GM18526 (cell line): ENCODE measurements around the gene ADPGK.

ENCODE experiments used
- POLR2A ChIP-seq: IDR thresholded peaks from 3 replicates; pipeline ENCODE4 v1.6.1; 2011; ENCODE audit not compliant: insufficient read length; ENCODE audit errors: extremely low read depth

The ADPGK gene

DNA sequence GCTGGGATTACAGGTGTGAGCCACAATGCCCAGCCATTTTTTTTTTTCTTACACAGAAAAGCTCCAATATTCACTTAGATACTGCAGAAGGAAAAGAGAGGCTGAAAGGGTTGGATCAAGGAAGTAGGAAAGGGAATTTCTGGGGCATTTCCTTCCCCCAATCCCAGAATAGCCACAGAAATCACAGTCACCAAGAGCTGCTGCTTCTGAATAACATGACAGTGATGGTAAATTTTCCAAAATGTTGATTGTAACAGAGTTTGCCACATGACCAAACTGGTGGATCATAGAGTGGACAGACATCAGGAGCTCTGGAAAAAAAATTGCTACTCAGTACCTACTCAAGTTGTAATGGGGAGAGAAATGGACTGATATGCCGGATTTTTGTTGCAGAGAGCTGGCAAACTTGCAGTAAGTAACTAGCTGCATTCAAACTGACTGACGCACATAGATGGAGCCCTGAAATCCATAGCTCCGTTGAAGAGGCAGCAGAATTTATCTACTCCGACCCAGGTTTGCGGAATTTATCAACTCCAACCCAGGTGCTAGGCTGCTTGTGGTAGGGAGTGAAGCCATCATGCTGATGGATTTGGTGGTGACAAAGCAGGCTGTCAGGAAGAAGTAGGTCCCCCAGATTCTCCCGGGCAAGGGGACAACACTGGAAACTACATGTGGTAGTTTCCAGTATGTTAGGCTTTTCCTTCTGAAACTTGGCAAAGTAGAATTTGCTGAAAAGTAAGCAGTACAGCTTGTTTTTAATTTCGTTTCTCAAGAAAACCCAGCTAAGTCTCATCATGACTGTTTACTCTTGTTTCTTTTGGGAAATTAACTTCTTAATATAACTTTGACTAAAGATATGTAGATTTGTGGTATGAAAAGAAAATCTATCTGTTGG lies 10.5 kb upstream of the ADPGK start:
- no peak for TF ChIP-seq POLR2A

DNA sequence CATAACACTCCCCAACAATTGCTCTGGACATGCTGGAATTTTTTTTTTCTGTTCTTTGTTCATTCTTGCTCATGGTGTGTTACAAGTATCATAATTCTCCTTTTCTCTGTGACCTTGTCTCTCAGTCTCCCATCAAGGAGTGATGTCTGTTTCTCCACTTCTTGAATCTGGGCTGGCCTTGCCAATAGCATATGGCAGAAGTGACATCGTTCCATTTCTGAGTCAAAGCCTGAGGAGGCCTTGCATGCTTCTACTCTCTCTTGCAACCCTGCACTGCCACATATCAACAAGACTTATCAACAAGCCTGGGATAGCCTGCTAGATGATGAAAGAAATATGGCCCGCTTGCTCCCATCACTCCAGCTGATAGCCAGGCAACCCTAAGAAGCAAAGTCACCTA lies 8.9 kb upstream of the ADPGK start:
- TF ChIP-seq POLR2A, result no peak

DNA sequence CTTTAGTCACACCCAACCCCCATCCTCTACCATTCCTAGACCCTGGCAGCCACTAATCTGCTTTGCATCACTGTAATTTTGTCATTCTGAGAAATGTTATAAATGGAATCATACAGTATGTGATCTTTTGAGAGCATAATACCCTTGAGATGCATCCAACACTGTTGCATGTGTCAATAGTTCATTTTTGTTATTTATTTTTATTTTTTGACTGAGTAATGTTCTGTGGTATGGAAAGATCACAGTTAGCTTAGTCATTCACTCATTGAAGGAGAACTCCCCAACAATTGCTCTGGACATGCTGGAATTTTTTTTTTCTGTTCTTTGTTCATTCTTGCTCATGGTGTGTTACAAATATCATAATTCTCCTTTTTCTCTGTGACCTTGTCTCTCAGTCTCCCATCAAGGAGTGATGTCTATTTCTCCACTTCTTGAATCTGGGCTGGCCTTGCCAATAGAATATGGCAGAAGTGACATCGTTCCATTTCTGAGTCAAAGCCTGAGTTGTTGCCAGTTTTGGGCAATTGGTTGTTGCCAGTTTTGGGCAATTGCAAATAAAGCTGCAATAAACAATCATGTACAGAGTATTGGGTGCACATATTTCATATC lies 6.8 kb upstream of the ADPGK start:
- TF ChIP-seq POLR2A, result no peak

DNA sequence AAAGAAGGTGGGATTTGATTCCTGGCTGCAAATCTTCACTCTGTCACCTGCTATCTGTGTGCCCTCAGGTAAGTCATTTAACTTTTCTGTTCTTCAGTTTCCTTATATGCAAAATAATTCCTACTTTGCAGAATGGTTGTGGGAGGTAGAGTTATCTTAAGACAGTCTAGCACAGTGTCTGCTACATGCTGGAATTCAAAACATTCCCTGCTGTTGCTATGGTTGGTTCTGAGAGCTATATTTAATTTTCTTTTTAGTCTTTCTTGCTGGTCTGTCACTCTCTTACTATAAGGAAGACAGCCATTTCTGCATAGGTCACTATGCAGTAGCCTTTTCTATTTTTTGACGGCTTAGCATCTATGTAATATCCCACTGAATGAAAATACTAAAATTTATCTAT lies 4.0 kb upstream of the ADPGK start:
- TF ChIP-seq POLR2A, result no peak

DNA sequence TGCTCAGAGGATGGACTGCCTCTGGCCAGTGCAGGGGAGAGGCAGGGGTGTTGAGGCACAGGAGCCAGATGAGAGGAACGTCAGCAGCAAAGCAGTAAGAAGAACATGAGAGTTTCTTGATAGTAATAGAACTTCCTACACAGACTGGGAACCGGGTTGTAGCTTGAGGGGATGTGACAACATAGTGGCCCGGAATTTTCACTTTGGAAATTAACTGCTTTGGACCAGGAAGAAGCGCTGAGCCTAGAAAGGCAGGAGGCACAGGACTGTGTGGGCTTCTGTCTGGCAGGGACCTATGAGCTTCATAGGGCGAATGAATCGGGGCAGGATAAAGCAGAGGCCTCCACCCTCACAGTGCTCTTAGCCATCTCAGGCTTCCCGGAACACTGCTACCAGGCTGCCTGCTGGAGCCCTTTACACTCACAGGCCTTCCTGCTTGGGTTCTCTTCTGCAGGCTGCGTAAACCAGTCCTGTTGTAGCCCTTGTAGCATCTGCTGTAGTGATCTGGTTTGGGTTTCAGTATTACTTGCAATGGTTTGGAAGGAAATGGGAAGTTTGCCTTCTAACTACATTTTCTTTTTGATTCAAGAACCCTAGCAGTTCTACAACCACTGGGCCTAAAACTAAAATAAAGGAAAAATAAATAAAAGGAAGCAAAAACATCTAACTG lies 3.3 kb upstream of the ADPGK start:
- no peak for TF ChIP-seq POLR2A

DNA sequence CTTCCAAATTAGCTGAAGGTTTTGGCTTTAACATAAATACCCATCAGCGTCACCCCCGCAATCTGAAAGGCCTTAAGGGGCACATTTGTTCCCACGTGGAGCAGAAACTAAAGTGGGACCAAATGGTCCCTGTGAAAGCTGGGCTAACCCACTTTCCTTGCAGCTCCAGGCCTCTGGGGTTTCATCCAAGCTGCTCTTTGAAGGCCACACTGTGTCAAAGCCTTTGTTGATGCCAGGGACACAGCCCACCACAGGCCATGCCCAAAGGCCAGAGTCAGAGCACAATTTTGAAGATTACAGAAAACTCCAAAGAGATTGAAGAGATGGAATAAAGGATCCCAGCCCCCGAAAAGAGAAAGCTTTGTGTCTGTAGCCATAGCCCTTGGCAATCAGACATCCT lies 2.7 kb upstream of the ADPGK start:
- TF ChIP-seq POLR2A, result no peak

DNA sequence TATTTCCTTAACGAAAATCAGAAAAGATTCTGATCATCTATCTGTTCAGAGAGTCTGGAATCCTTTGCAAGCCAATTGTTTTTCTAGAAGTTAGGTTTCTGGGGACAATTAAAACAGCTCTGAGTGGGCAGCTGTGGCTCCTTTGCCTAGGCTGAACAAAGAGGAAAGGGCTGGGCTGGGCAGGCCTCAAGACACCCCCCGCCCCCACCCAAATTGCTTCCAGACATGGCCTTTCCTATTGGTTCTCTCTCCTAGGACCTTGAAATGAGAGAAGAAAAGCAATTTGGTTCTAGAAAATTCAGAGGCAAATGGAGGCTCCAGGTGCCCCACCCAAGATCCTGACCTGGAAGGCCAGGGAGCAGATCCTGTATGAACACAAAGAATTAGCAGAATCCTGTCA lies 2.3 kb upstream of the ADPGK start:
- TF ChIP-seq POLR2A, result no peak

DNA sequence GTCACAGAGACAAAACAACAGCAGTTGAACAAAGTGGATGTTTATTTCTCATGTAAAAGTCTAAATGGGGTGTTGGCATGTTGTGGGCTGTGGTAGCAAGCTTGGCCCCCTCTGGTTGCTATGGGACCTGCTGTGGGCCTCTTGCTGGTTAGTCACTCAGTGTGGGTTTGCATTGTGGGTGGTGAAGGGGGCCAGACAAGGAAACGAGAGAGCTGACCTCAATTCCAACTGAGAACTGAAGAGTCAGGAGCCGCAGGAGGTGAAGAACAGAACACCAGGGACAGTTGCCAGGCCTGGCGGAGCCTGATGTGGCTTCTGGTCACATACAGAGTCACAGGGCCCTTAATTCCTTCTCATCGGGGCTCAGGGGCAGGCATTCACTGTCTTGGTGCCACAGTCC lies 1.9 kb upstream of the ADPGK start:
- no peak for TF ChIP-seq POLR2A

DNA sequence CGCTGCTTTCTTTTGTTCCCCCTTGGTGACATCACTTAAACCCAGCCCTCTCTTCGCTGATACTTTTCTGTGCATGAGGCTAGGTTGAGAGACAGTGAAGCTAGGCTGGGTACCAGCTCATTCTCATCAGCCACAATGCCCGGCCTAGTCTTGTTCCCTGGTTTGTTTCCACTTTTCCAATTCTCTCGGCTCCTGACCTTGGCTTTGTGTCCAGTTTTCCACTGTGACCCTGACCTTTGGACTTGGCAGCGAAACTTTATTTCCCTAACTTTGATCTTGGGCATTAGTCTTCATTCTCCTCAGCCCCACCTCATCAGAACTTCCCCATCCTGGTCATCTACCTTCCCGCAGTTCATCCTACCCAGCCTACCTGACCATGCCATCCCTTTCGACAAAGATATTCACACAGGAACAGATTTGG lies 908 bp upstream of the ADPGK start:
- no peak for TF ChIP-seq POLR2A

DNA sequence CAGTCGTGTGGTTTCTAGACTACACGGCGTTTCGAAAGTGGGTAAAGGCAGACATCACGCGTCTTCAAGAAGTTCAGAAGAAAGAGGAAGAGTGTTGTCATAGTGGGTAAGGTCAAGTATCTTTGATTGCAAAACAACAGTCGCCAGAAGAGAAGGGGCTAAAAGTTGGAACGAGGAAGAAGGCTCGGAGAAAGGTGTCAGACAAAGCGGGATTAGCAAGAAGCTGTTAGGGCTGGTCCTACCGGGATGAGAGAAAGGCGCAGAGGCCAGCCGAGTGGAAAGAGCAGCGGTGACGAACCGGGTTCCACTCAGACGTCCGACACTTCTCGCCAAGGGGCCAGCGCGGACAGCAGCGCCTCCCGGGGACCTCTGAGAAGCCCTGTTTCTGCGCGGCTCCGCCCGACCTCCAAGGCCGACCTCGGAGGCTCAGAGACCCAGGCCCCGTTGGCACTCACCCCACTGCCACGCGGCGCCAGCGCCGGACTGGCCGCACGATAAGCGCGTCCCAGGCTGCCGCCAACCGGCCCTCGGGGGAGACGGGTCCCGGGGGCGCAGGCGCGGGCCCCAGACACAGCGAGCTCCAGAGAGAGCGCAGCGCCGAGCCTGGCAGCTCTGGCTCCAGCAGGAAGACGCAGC lies 436 bp downstream of the ADPGK start:
- no peak for TF ChIP-seq POLR2A

DNA sequence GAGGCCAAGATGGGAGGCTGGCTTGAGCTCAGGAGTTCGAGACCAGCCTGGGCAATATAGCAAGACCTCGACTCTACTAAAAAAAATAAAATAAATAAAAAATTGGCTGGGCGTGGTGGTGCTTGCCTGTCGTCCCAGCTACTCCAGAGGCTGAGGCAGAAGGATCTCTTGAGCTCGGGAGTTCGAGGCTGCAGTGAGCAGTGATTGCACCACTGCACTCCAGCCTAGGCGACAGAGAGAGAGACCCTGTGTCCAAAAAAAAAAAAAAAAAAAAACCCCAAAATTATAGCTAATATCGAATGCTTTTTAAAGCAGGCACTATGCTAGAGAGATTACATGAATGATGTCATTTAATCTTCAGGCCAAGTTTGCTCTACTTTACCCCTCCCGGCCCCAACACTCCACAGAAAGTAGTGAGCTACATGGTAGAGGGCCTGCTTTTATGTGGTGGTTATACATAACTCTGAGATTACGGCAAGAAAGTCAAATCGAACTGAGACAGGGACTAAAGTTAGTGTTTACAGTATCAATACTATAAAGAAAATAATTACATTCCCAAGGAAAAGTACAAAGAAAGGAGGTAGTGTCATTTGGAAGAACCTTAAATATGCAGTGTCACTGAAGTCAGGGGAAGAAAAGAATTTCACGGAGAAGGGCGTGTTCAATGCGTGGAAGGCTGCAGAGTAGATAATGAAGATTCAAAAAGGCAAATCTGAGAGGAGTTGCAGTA lies 1.1 kb downstream of the ADPGK start:
- TF ChIP-seq POLR2A, result no peak

DNA sequence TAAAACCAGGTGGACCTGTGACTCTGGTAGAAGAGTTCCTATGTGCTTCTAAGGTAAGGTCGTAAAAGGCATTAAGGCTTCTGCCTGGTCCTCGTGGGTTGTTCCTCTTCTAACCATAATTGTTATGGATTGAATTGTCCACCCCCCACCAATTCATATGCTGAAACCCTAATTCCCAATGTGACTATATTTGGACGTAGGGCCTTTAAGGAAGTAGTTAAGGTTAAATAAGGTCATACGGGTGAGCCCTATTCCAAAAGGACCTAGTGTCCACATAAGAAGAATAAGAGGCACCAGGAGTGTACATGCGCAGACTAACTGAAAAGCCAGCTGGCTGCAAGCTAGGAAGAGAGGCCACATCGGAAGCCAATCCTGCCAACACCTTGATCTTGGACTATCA lies 1.9 kb downstream of the ADPGK start:
- no peak for TF ChIP-seq POLR2A

DNA sequence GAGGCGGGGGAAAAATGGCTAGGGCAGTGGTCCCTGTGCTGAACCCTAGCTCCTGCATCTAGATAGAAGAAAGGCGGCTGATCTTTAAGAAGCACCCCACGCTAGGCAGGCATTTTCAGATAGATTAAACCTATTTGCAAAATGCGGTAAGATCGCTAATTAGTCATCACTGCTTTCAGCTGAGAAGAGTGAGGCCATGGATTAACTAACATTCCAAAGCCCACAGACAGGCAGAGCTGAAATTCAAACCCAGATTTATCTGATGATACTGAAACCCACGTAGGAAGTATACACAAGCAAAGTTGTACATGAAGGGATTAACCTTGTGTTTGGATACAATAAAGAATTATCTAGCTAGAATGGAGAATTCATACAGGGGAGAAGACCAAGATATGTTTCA lies 4.8 kb downstream of the ADPGK start:
- TF ChIP-seq POLR2A, result no peak

DNA sequence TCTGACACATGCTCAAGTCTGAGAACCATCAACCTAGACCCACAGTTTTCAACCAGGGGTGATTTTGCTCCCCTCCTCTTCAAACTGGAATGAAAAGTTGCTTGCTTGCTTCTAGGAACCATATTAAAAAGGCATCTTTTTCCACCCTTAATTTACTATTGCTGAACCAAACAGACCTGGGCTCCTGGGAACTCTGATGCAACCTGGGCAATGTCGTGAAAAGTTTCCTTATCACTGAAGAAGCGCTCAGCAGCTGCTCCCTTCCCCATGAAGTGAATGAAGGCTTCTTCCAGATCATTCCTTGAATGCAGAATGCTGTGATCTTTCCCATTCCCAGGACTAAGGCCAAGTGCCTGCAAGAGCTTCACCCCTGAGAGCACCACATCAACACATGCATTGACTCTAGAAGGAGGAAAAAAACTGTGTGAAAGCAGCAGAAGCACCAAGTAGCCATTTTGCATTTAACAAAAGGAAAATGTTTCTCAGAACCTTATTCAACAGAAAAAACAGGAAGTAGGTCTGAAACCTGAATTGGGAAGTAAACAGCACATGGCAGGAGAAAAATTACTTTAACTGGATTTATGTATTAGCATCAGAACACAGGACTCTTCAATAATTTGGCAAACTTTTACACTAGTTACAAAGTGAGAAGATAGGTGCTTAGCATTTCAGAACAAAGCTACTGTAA lies 8.7 kb downstream of the ADPGK start:
- TF ChIP-seq POLR2A, result no peak
